SK-N-SH (cell line): ENCODE data around the gene KLHDC7A.

Experiments
- CHD2 ChIP-seq: fragments of 150-350 bp; IDR thresholded peaks from 2 replicates; pipeline ENCODE4 v1.6.1; 2018; ENCODE audit warnings: low read length; ENCODE audit not compliant: partially characterized antibody
- MAX ChIP-seq: IDR thresholded peaks from 2 replicates; pipeline ENCODE4 v1.4.0; 2012; ENCODE audit warnings: low read depth
- NFIC ChIP-seq: IDR thresholded peaks from 2 replicates; pipeline ENCODE4 v1.4.0; 2012; ENCODE audit warnings: borderline replicate concordance
- POLR2AphosphoS5 ChIP-seq: IDR thresholded peaks from 2 replicates; pipeline ENCODE4 v1.6.1; 2012; ENCODE audit warnings: low read depth, low read length
- RCOR1 ChIP-seq: fragments of 150-350 bp; IDR thresholded peaks from 2 replicates; pipeline ENCODE4 v1.6.1; 2017; ENCODE audit warnings: antibody characterized with exemption, low read length
- RFX5 ChIP-seq: IDR thresholded peaks from 2 replicates; pipeline ENCODE4 v1.6.1; 2012; ENCODE audit warnings: mild to moderate bottlenecking, improper control_type of control experiment, low read length
- TAF1 ChIP-seq: IDR thresholded peaks from 2 replicates; pipeline ENCODE4 v1.6.1; 2012; ENCODE audit warnings: low read depth, mild to moderate bottlenecking, low read length, moderate library complexity, borderline replicate concordance
- USF2 ChIP-seq: fragments of 150-350 bp; IDR thresholded peaks from 2 replicates; pipeline ENCODE4 v1.6.1; 2017; ENCODE audit warnings: antibody characterized with exemption, low read length, low read depth, borderline replicate concordance
- TF ChIP-seq, protein P1 (sequence below): fragments of 200-600 bp; sonication (generic); IDR thresholded peaks from 2 replicates; pipeline ENCODE4 v1.6.1; 2017; ENCODE audit warnings: antibody characterized with exemption, mild to moderate bottlenecking, moderate library complexity

DNA sequence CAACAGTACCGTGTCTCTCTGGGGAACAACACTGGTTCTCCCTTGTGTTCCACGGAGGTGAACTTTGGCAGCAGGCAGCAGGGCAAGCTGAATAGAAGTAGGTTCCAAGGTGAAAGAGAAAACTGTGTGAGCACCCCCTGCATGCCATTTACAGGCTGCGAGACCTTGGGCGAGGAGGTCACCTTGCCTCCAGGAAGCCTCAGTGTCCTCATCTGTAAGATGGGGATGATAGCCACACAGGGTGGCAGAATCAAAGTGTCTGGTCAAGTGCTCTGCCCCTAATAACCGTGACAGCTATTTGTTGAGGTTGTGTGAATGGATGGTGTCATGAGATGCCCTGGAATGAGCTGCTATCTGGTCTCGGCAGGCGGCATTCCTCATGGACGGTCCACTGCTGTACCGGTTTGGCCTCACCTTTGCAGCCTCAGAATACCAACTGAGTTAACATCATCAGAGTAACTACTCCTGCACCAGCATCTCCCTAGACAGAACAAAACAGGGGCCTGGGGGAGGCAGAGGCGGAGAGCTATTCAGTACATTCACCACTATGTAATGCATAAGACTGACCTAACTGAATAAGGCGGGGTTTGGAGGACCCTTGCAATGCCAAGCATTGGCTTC is 7.4 kb upstream of the KLHDC7A start:
- TF ChIP-seq, protein P1, sequence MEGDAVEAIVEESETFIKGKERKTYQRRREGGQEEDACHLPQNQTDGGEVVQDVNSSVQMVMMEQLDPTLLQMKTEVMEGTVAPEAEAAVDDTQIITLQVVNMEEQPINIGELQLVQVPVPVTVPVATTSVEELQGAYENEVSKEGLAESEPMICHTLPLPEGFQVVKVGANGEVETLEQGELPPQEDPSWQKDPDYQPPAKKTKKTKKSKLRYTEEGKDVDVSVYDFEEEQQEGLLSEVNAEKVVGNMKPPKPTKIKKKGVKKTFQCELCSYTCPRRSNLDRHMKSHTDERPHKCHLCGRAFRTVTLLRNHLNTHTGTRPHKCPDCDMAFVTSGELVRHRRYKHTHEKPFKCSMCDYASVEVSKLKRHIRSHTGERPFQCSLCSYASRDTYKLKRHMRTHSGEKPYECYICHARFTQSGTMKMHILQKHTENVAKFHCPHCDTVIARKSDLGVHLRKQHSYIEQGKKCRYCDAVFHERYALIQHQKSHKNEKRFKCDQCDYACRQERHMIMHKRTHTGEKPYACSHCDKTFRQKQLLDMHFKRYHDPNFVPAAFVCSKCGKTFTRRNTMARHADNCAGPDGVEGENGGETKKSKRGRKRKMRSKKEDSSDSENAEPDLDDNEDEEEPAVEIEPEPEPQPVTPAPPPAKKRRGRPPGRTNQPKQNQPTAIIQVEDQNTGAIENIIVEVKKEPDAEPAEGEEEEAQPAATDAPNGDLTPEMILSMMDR: no peak
- TF ChIP-seq RFX5: no peak
- no peak for TF ChIP-seq MAX
- TF ChIP-seq TAF1: no peak
- no peak for TF ChIP-seq NFIC
- no peak for TF ChIP-seq USF2
- no peak for TF ChIP-seq CHD2
- no peak for TF ChIP-seq RCOR1
- no peak for TF ChIP-seq POLR2AphosphoS5
